GM19351 (cell line): ENCODE results near the gene ZNF227.
A peak's percentile ranks its signal among the peaks of the same experiment; 100 is the strongest.
"Not testable (repeated sequence)": the region's sequence is repeated elsewhere in the genome, so short reads cannot be mapped to it uniquely, and the experiment has no call there.

Experiments used
- ATAC-seq: cut with Tn5 transposase; IDR thresholded peaks from one replicate; pipeline ENCODE4 v1.9.1; 2021; ENCODE audit warnings: mild to moderate bottlenecking, moderate library complexity; ENCODE audit not compliant: unreplicated experiment

Gene ZNF227

GRCh38 chr19:44212250-44212865, at the start of gene ZNF227:
ZNF227 (plus strand) TSS chr19:44212532; CDS start chr19:44217793, 5,261 bp downstream.
- ATAC-seq = peak; percentile 88

GRCh38 chr19:44163789-44164188, 48.5 kb upstream of the ZNF227 start:
- ATAC-seq = no peak

GRCh38 chr19:44164327-44164672, 48.0 kb upstream of the ZNF227 start:
- peak; percentile 14 for ATAC-seq

GRCh38 chr19:44164673-44165512, 47.4 kb upstream of the ZNF227 start, which contains the start of gene ZNF226:
ZNF226 (plus strand) TSS chr19:44165100; CDS start chr19:44170081, 4,981 bp downstream.
- peak; percentile 81 for ATAC-seq

- not testable (repeated sequence) for ATAC-seq
These were observed 41.7 kb upstream of the ZNF227 start for GRCh38 chr19:44170660-44171059.

GRCh38 chr19:44176590-44176989, 35.7 kb upstream of the ZNF227 start:
- no peak for ATAC-seq

- no peak for ATAC-seq
These were observed 31.4 kb upstream of the ZNF227 start for GRCh38 chr19:44180968-44181367.

DNA sequence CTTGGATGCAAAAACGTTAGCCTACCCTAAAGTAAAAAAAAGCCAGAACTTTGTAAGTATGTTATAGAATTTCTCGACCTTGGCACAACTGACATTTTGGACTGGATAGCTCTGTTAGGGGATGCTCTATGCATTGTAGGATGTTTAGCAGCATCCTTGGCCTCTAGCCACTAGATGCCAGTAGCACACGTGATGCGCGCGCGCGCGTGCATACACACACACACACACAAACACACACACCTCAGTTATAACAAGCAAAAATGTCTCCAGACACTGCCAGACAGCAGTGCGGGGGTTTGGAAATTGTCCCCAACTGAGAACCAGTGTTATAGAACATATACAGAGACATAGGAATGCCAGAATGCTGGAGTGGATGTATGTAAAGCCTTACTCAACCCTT, 30.2 kb upstream of the ZNF227 start:
- no peak for ATAC-seq

- no peak for ATAC-seq
These were observed 22.3 kb upstream of the ZNF227 start for GRCh38 chr19:44190020-44190419.

DNA sequence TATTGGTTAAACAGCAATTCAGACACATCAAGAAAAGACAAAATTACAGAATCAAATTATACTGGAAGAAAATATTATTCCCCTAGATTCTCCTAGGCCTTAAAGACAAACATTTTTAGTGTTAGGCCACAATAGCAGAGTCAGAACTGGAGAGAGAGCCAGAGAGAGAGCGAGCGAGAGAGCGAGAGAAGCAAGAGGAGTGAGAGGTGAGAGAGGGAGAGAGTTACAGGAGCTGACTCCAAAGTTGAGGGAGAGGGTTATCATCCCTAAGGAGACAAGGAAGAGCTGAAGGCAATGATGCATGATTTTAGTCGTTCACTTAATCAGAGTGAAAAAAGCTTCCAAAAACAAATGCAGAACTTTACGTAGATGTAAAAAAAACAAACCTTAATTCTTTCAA, 20.2 kb upstream of the ZNF227 start:
- ATAC-seq = no peak

GRCh38 chr19:44196772-44197171, 15.6 kb upstream of the ZNF227 start:
- no peak for ATAC-seq

DNA sequence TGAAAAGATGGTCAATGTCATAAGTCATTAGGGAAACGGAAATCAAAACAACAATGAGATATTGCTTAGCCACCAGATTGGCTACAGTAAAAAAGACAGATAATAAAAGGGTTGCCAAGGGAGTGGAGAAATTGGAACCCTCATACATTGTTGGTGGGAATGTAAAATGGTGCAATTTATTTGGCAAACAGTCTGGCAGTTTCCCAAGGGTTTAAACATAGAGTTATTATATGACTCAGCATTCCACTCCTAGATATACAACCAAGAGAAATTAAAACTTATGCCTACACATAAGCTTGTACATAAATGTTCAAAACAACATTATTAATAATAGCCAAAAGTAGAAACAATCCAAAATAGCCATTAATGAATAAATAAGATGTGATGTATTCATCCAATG, 9.9 kb upstream of the ZNF227 start:
- ATAC-seq = no peak

DNA sequence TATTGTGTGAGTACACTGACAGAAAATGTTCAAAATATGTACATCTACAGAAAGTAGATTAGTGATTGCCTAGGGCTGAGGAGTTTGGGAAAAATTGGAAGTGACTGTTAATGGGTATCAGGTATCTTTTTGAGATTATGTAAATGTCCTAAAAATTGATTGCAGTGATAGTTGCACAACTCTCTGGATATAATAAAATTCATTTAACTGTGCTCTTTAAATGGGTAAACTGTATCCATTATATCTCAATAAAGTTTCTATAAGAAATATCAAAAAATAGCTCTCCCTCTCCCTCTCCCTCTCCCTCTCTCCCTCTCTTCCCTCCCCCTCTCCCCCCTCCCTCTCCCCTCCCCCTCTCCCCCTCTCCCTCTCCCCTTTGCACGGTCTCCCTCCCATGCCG, 9.4 kb upstream of the ZNF227 start:
- no peak for ATAC-seq

DNA sequence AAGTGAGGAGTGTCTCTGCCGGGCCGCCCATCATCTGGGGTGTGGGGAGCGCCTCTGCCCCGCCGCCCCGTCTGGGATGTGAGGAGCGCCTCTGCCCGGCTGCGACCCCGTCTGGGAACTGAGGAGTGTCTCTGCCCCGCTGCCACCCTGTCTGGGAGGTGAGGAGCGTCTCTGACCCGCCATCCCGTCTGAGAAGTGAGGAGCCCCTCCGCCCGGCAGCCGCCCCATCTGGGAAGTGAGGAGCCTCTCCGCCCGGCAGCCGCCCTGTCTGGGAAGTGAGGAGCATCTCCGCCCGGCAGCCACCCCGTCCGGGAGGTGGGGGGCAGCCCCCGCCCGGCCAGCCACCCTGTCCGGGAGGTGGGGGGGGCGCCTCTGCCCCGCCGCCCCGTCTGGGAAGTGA, 8.5 kb upstream of the ZNF227 start:
- not testable (repeated sequence) for ATAC-seq

GRCh38 chr19:44204772-44205171, 7.6 kb upstream of the ZNF227 start:
- no peak for ATAC-seq

GRCh38 chr19:44207126-44207803, 5.1 kb upstream of the ZNF227 start:
- peak; percentile 89 for ATAC-seq

GRCh38 chr19:44212866-44213346, 574 bp downstream of the ZNF227 start:
- peak; percentile 18 for ATAC-seq

GRCh38 chr19:44219926-44220325, 7.6 kb downstream of the ZNF227 start:
- ATAC-seq = not testable (repeated sequence)

DNA sequence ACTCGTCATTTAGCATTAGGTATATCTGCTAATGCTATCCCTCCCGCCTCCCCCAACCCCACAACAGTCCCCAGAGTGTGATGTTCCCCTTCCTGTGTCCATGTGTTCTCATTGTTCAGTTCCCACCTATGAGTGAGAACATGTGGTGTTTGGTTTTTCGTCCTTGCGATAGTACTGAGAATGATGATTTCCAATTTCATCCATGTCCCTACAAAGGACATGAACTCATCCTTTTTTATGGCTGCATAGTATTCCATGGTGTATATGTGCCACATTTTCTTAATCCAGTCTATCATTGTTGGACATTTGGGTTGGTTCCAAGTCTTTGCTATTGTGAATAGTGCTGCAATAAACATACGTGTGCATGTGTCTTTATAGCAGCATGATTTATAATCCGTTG, 8.4 kb downstream of the ZNF227 start:
- not testable (repeated sequence) for ATAC-seq

GRCh38 chr19:44221291-44221690, 9.0 kb downstream of the ZNF227 start:
- not testable (repeated sequence) for ATAC-seq

GRCh38 chr19:44228318-44228717, 16.0 kb downstream of the ZNF227 start:
- no peak for ATAC-seq

DNA sequence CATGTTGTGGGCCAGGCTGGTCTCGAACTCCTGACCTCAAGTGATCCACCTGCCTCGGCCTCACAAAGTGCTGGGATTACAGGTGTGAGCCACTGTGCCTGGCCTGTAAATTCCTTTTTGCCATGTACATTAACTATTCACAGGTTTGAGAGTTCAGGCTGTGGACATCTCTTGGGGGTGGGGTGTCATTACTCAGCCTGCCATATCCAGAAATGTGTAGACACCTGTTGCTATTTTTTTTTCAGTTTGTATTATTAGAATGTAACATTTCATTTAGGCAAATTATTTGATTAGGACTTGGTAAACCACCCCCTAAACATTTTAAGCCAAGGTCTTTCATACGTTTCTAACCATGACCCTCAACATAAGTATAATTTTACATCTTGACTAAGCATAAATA, 20.5 kb downstream of the ZNF227 start:
- ATAC-seq = no peak
